Measurements from ENCODE around the gene FOXP2.

Gene FOXP2

GRCh38 chr7:114703677-114704076 is 289.1 kb downstream of the FOXP2 start:
- no peaks in the 10 kb centered on the region for H3K79me2 ChIP-seq (ENCODE audit: insufficient read depth, low read length)
- no peak overlapping the region for H3K9ac ChIP-seq (ENCODE audit: low read depth, low read length, poor library complexity, severe bottlenecking)
- no peaks in the 10 kb centered on the region for H3K9me2 ChIP-seq (replicated peaks; ENCODE audit: low read depth, low read length)
- no peaks in the 10 kb centered on the region for H3K27me3 ChIP-seq (ENCODE audit: insufficient read depth, low read length, poor library complexity, severe bottlenecking)
- no peak overlapping the region for H2AFZ ChIP-seq (ENCODE audit: low read length)
- H3K4me2 ChIP-seq (ENCODE audit: low read depth, low read length, poor library complexity, severe bottlenecking), result no peak overlapping the region
- H4K20me1 ChIP-seq (ENCODE audit: insufficient read depth, low read length, poor library complexity, severe bottlenecking), result no peaks in the 10 kb centered on the region
- H3K4me1 ChIP-seq (ENCODE audit: insufficient read depth, low read length, poor library complexity, severe bottlenecking), result no peaks in the 10 kb centered on the region
- H3K36me3 ChIP-seq (ENCODE audit: insufficient read depth, low read length), result no peaks in the 10 kb centered on the region
- no peaks in the 10 kb centered on the region for H3K9me3 ChIP-seq (ENCODE audit: insufficient read depth, low read depth, low read length)
- no peaks in the 10 kb centered on the region for H3F3A ChIP-seq (ENCODE audit: low read depth)
- TF ChIP-seq CTCF (conservative IDR thresholded peaks at IDR 0.05; ENCODE audit: low read length) (no peak), EZH2phosphoT487 (IDR thresholded peaks at IDR 0.05; ENCODE audit: borderline replicate concordance) (no peak)
- no peak overlapping the region for H3K4me3 ChIP-seq (ENCODE audit: low read length, poor library complexity, severe bottlenecking)

- Histone ChIP-seq H3K4me2 (ENCODE audit: low read depth, low read length, poor library complexity, severe bottlenecking) (no peak overlapping the region), H3K9ac (ENCODE audit: low read depth, low read length, poor library complexity, severe bottlenecking) (no peak overlapping the region), H2AFZ (ENCODE audit: low read length) (no peak overlapping the region), H3K79me2 (ENCODE audit: insufficient read depth, low read length) (no peaks in the 10 kb centered on the region), H3K4me3 (ENCODE audit: low read length, poor library complexity, severe bottlenecking) (no peak overlapping the region), H3K4me1 (ENCODE audit: insufficient read depth, low read length, poor library complexity, severe bottlenecking) (no peaks in the 10 kb centered on the region), H3F3A (ENCODE audit: low read depth) (no peaks in the 10 kb centered on the region), H3K27me3 (ENCODE audit: insufficient read depth, low read length, poor library complexity, severe bottlenecking) (no peaks in the 10 kb centered on the region), H3K36me3 (ENCODE audit: insufficient read depth, low read length) (no peaks in the 10 kb centered on the region), H3K9me2 (replicated peaks; ENCODE audit: low read depth, low read length) (no peaks in the 10 kb centered on the region; the same call in 1 of the 2 replicates), H3K9me3 (ENCODE audit: insufficient read depth, low read depth, low read length) (no peaks in the 10 kb centered on the region), H4K20me1 (ENCODE audit: insufficient read depth, low read length, poor library complexity, severe bottlenecking) (no peaks in the 10 kb centered on the region)
- TF ChIP-seq CTCF (conservative IDR thresholded peaks at IDR 0.05; ENCODE audit: low read length) (no peak), EZH2phosphoT487 (IDR thresholded peaks at IDR 0.05; ENCODE audit: borderline replicate concordance) (no peak)
Measured at GRCh38 chr7:114708646-114709045, 294.0 kb downstream of the FOXP2 start.

- Histone ChIP-seq H4K20me1 (ENCODE audit: insufficient read depth, low read length, poor library complexity, severe bottlenecking) (no peaks in the 10 kb centered on the region), H3K27me3 (ENCODE audit: insufficient read depth, low read length, poor library complexity, severe bottlenecking) (no peaks in the 10 kb centered on the region), H3K9me3 (ENCODE audit: insufficient read depth, low read depth, low read length) (no peaks in the 10 kb centered on the region), H2AFZ (ENCODE audit: low read length) (no peak overlapping the region), H3K4me1 (ENCODE audit: insufficient read depth, low read length, poor library complexity, severe bottlenecking) (no peaks in the 10 kb centered on the region), H3K4me2 (ENCODE audit: low read depth, low read length, poor library complexity, severe bottlenecking) (no peak overlapping the region), H3K36me3 (ENCODE audit: insufficient read depth, low read length) (no peaks in the 10 kb centered on the region), H3K9ac (ENCODE audit: low read depth, low read length, poor library complexity, severe bottlenecking) (no peak overlapping the region), H3K4me3 (ENCODE audit: low read length, poor library complexity, severe bottlenecking) (no peak overlapping the region), H3F3A (ENCODE audit: low read depth) (no peaks in the 10 kb centered on the region), H3K79me2 (ENCODE audit: insufficient read depth, low read length) (no peaks in the 10 kb centered on the region), H3K9me2 (replicated peaks; ENCODE audit: low read depth, low read length) (no peaks in the 10 kb centered on the region; the same call in 1 of the 2 replicates)
- TF ChIP-seq EZH2phosphoT487 (IDR thresholded peaks at IDR 0.05; ENCODE audit: borderline replicate concordance), result no peak
Measured at GRCh38 chr7:114710499-114710898, 295.9 kb downstream of the FOXP2 start.

- Histone ChIP-seq H2AFZ (ENCODE audit: low read length) (no peak overlapping the region), H3F3A (ENCODE audit: low read depth) (no peaks in the 10 kb centered on the region), H3K36me3 (ENCODE audit: insufficient read depth, low read length) (no peaks in the 10 kb centered on the region), H4K20me1 (ENCODE audit: insufficient read depth, low read length, poor library complexity, severe bottlenecking) (no peaks in the 10 kb centered on the region), H3K9ac (ENCODE audit: low read depth, low read length, poor library complexity, severe bottlenecking) (no peak overlapping the region), H3K9me2 (replicated peaks; ENCODE audit: low read depth, low read length) (no peaks in the 10 kb centered on the region; the same call in 1 of the 2 replicates), H3K4me2 (ENCODE audit: low read depth, low read length, poor library complexity, severe bottlenecking) (no peak overlapping the region), H3K4me3 (ENCODE audit: low read length, poor library complexity, severe bottlenecking) (no peak overlapping the region), H3K9me3 (ENCODE audit: insufficient read depth, low read depth, low read length) (no peaks in the 10 kb centered on the region), H3K79me2 (ENCODE audit: insufficient read depth, low read length) (no peaks in the 10 kb centered on the region), H3K4me1 (ENCODE audit: insufficient read depth, low read length, poor library complexity, severe bottlenecking) (no peaks in the 10 kb centered on the region), H3K27me3 (ENCODE audit: insufficient read depth, low read length, poor library complexity, severe bottlenecking) (no peaks in the 10 kb centered on the region)
- no peak for TF ChIP-seq CTCF (conservative IDR thresholded peaks at IDR 0.05; ENCODE audit: low read length)
- no peak for TF ChIP-seq EZH2phosphoT487 (IDR thresholded peaks at IDR 0.05; ENCODE audit: borderline replicate concordance)
Measured at GRCh38 chr7:114711241-114711640, 296.6 kb downstream of the FOXP2 start.

Data from Loucy (cell line).